Esophagus squamous epithelium (tissue), 5 donors: ENCODE results near the gene PAPPA. TPM values are rescaled to one million over a fixed set of nuclear protein-coding genes. Genes with fewer than 3 reads are reported as not detected.

Experiments used
- DNase-seq: peaks from one replicate; lab custom pipeline; 2025; lab: John Stamatoyannopoulos, UW
- H3K27ac ChIP-seq, 4 donors: fragments of 200-600 bp; sonication (generic); one replicate each; pipeline ENCODE4 v1.5.1; 2016 to 2019; ENCODE audit warnings: mild to moderate bottlenecking in 1 of 4
- H3K27me3 ChIP-seq, 4 donors: fragments of 200-600 bp; sonication (generic); 1 replicate in 3 of 4; 2 replicates in 1 of 4; pipeline versions ENCODE4 v1.5.1 to v1.6.0; 2017 to 2021; ENCODE audit warnings: antibody characterized with exemption in 1 of 4
- H3K36me3 ChIP-seq, 3 donors: fragments of 200-600 bp; sonication (generic); one replicate each; pipeline ENCODE4 v1.5.1; 2016 to 2019
- H3K4me1 ChIP-seq, 3 donors: fragments of 200-600 bp; sonication (generic); one replicate each; pipeline ENCODE4 v1.5.1; 2017 to 2019
- H3K4me3 ChIP-seq, 4 donors: fragments of 200-600 bp; sonication (generic); 1 replicate in 3 of 4; 2 replicates in 1 of 4; pipeline ENCODE4 v1.5.1; 2016 to 2019; ENCODE audit warnings: mild to moderate bottlenecking in 2 of 4, moderate library complexity in 1 of 4
- H3K9me3 ChIP-seq, 3 donors: fragments of 200-600 bp; sonication (generic); one replicate each; pipeline ENCODE4 v1.5.1; 2016 to 2019
- CTCF ChIP-seq, 6 experiments: fragments of 450-650 bp in 4 of 6; fragments of 200-600 bp in 2 of 6; sonication (generic) in 2 of 6; IDR thresholded peaks; one replicate each; pipeline ENCODE4 v1.5.1; 2016 to 2019; ENCODE audit warnings: antibody characterized with exemption in 6 of 6, mild to moderate bottlenecking in 4 of 6, moderate library complexity in 4 of 6
- POLR2A ChIP-seq, 4 donors: fragments of 450-650 bp; IDR thresholded peaks; one replicate each; pipeline ENCODE4 v1.6.1; 2017; ENCODE audit warnings: antibody characterized with exemption in 4 of 4, mild to moderate bottlenecking in 4 of 4, moderate library complexity in 3 of 4
- WGBS, 2 donors: methylation state at CpG; one replicate each; pipeline ENCODE4 v1.1.5; 2018; 5-methylcytosine and 5-hydroxymethylcytosine counted together
- intact Hi-C: fragments of 100-400 bp; cut with DNase I; formaldehyde crosslinking; loops from one replicate; pipeline ENCODE4 v1.15.0; 2022
- total RNA-seq, 4 donors: library from RNA; depleted of rRNA; stranded (reverse); fragments of >200 nt; gene quantifications; one replicate each; pipeline ENCODE4 v1.1.0, GENCODE V29; 2016
- donor health status: DM: yes; HTN: yes; CAD: no.

Gene PAPPA
- total RNA-seq, 4 donors from 2014 or later, result 8.3 to 13.7 (median 11.4) TPM

GRCh38 chr9:116160676-116161571 is 7.3 kb downstream of the PAPPA start:
- intact Hi-C loops, result no loop called here
- Histone ChIP-seq H3K27ac (no peak overlapping the region), H3K27me3 (peaks cover 0 to 46% (median 0%) of the 10 kb centered on the region in 4 donors), H3K9me3 (no peaks in the 10 kb centered on the region), H3K36me3 (no peaks in the 10 kb centered on the region), H3K4me3 (no peak overlapping the region), H3K4me1 (peaks cover under 1 to 33% (median 11%) of the 10 kb centered on the region in 3 donors)
- 63 to 85% methylated on average over 8 to 9 of the region's 9 CpGs for WGBS, 2 donors
- TF ChIP-seq POLR2A (IDR thresholded peaks at IDR 0.05) (no peak), CTCF (IDR thresholded peaks at IDR 0.05) (no peak)
- DNase-seq, result no peak

DNA sequence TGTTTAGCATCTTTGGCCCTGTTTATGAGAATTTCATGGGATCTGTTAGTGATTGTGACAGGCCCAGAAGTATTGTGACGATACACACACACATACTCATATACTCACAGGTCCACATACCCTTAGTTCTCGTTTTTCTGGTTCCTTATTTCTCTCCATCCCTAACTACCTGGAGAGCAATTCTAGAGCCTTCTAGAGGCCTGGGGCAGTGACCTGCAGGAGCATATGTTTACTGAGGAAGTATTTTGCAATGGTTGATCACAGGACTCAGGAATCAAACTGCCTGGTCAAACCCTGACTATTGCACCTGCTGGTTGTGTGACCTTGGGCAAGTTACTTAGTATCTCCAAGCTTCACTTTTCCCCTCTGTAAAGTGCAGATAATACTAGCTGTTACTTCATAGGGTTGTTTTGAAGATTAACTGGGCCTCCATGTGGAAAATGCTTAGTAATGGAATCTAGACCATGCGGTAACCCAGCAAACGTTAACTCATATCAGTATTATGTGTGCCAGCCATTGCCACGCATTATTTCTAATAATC is 8.7 kb downstream of the PAPPA start:
- Histone ChIP-seq H3K4me3 (no peak overlapping the region), H3K27me3 (peaks cover 0 to 32% (median 0%) of the 10 kb centered on the region in 4 donors), H3K27ac (no peak overlapping the region), H3K9me3 (no peaks in the 10 kb centered on the region), H3K4me1 (peaks cover 0 to 19% (median 4%) of the 10 kb centered on the region in 3 donors), H3K36me3 (no peaks in the 10 kb centered on the region)
- TF ChIP-seq POLR2A (IDR thresholded peaks at IDR 0.05), result no peak
- TF ChIP-seq CTCF (IDR thresholded peaks at IDR 0.05), result no peak
- intact Hi-C loops, result no loop called here
- no peak for DNase-seq
- WGBS, 2 donors, result 58 to 66% methylated on average over 5 of the region's 5 CpGs

- Histone ChIP-seq H3K9me3 (no peaks in the 10 kb centered on the region), H3K27me3 (peaks cover 0 to 23% (median 0%) of the 10 kb centered on the region in 4 donors), H3K27ac (no peak overlapping the region), H3K36me3 (no peaks in the 10 kb centered on the region), H3K4me1 (peaks cover 0 to 8% (median 3%) of the 10 kb centered on the region in 3 donors), H3K4me3 (no peak overlapping the region)
- TF ChIP-seq CTCF (IDR thresholded peaks at IDR 0.05) (peak in 5 of 6 experiments; percentile 4 to 52 (median 25)), POLR2A (IDR thresholded peaks at IDR 0.05) (no peak)
- intact Hi-C loops, result no loop called here
- WGBS, 2 donors, result 69 to 89% methylated on average over 2 of the region's 2 CpGs
- DNase-seq, result no peak
Observed at GRCh38 chr9:116163293-116164055, 9.9 kb downstream of the PAPPA start.

GRCh38 chr9:116165912-116166311 is 12.3 kb downstream of the PAPPA start:
- Histone ChIP-seq H3K9me3 (no peaks in the 10 kb centered on the region), H3K4me1 (peaks cover 0 to 8% (median 3%) of the 10 kb centered on the region in 3 donors), H3K27ac (no peak overlapping the region), H3K4me3 (no peak overlapping the region), H3K36me3 (no peaks in the 10 kb centered on the region), H3K27me3 (no peaks in the 10 kb centered on the region)
- no peak for TF ChIP-seq POLR2A (IDR thresholded peaks at IDR 0.05)
- no peak for TF ChIP-seq CTCF (IDR thresholded peaks at IDR 0.05)
- no peak for DNase-seq
- intact Hi-C loops, result no loop called here
- 67% methylated on average over 2 of the region's 2 CpGs for WGBS, 2 donors
